ENCODE measurements around the gene TMEM72. TPM values are rescaled to one million over a fixed set of nuclear protein-coding genes. Genes with fewer than 3 reads are reported as not detected.

Gene TMEM72
- total RNA-seq = not detected in 2 replicates

DNA sequence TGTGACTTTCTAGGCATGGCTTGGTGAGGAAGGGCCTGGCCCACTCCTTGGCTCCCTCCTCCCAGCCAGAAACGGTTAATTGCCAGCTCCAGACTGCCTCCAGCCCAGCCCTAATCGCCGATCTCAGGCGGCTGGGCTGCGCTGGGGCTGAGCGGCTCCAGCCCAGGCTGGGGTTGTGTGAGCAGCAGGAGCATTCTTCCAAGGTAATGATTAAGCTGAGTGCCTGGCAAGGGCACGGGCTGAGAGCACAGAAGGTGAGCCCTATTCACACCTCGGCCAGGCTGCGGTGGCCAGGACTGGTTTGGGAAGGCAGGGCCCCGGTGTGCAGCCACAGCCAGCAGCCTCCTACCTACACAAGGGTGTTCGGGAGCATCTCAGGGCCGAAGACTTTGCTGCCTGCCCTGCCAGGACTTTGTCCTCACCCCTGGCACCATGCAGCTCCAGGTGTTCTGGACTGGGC lies at the start of gene TMEM72:
TSS of gene TMEM72 (plus strand) at position 257 of the 460 bp plus-strand sequence. CDS start at position 433, 176 bp downstream.

DNA sequence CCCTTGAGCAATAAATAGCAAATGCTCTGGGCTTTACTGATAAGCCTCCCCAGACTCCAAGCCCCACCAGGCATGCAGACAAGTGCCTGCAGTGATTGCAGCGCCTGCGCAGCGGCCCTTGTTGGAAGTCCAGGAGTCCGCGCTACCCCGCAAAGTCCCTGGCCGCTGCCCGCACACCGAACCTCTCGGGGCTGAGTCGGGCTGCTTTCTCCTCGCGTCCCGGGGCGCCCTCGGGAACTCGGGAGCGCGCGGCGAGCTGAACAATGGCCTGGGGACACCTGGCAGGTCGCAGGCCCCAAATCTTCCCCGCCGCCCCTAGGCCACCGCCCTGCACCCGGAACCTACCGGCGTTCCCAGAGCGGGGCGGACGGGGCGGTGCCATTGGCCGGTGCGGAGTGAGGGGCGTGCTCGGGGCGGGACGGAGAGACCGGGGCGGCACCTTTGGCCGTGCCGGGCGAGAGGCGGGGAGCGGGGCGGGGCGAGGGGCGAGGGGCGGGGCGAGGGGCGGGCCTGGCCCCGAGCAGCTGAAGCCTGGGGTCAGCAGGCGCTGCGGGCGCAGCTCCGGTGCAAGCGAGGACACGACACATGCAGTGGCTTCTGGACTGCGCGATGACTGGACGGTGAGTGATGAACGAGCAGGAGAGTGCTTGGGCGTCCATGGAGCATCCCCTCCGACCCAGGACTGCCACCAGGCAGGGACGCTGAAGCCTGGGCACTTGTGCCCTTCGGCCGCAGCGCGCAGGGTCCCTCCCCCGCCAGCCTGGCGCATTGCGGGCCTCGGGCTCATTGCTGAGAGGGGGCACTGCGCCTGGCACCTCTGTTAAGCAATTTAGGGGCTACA lies 48.3 kb downstream of the TMEM72 start, which contains the start of gene RASSF4:
TSS of gene RASSF4 (plus strand) at position 556 of the 841 bp plus-strand sequence. CDS start 10,401 bp downstream, outside the sequence.

DNA sequence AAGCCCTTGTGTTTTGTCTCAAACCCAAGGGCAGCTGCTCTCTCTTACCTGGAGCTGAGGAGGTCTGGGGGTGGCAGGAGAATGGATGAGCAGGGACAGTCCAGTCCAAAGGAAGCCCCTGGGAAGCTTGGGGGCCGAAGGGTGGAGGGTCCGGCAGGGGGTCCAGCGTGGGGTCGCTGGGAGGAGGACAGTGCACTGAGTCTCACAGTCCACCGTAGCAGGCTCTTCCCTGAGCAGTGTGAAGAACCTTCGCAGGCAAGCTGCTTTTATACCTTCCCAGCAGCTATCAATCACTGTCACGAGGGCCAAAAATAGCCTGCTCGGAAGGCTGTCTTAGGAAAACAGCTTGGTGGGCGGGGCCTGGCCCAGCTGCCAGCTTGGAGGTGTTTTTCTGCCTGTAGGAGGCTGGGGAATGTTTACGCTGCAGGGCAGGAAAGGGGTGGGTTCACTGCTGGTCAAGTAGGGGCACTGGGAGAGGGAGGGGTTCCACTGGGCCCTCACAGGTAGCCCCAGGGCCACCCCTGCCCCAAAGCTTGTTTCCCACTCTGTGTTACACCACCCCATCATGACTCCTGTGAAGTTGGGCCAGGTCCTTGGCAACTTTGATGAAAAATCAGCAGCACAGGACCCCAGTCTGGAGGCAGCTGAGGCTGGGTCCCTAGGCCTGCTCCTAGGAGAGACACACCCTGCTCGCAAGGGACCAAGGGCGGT lies 67.6 kb downstream of the TMEM72 start, which contains the start of gene DEPP1:
TSS of gene DEPP1 (minus strand) at position 240 of the 711 bp plus-strand sequence. CDS start 779 bp downstream, outside the sequence.

Other genes starting within 250 kb of the TMEM72 start
- gene RASSF4, start 48.5 kb downstream of the TMEM72 start, total RNA-seq = 11.7 and 11.8 TPM in 2 replicates
- 9.4 and 22.6 TPM in 2 replicates for gene DEPP1, start 67.5 kb downstream of the TMEM72 start, total RNA-seq
- gene ZNF22, start 89.6 kb downstream of the TMEM72 start, total RNA-seq = 10.4 and 15.2 TPM in 2 replicates